GM19468 (cell line): ENCODE measurements around the gene CERS1.

Experiments used
- ATAC-seq: cut with Tn5 transposase; IDR thresholded peaks from one replicate; pipeline ENCODE4 v1.9.1; 2021; ENCODE audit warnings: mild to moderate bottlenecking, moderate library complexity, moderate number of reproducible peaks; ENCODE audit not compliant: unreplicated experiment; ENCODE audit errors: extremely low read depth

Gene CERS1

GRCh38 chr19:18860302-18860700 lies 35.7 kb downstream of the CERS1 start:
- no peak for ATAC-seq

DNA sequence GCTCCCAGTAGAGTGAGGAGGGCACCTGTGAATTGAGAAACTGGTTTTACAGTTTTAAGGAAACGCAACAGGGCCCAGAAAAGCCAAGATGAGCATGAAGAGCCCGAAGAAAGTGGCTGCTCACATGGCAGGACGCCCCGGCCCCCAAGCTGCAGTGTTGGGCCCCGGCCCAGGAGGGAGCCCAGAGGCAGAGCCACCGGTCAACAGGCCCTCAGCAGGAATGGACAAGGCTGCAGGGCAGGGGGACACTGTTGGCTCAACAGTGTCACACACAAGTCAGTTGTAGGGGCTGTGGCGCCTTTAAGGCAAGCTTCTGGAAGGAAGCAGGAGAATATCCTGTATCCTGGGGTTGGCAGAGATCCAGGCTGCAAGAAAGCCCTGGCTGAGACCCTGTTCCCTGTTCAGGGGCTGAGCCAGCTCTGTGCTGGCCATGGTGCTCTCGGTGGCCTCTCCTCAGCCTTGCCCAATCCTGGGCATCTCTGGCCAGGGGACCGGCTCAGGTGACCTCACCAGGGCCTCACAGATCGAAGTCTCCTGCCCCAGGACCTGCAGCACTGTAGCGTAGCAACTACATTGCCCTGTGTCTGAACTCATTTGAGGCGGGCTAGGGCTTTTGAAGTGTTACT lies 36.2 kb downstream of the CERS1 start:
- no peak for ATAC-seq

- ATAC-seq: no peak
Observed at GRCh38 chr19:18858906-18859646, 36.9 kb downstream of the CERS1 start.

- no peak for ATAC-seq
Observed at GRCh38 chr19:18857223-18857622, 38.7 kb downstream of the CERS1 start.

GRCh38 chr19:18856385-18857126 lies 39.4 kb downstream of the CERS1 start:
- no peak for ATAC-seq

GRCh38 chr19:18855647-18856384 lies 40.1 kb downstream of the CERS1 start:
- no peak for ATAC-seq

- no peak for ATAC-seq
Observed at GRCh38 chr19:18854982-18855381, 41.0 kb downstream of the CERS1 start.

GRCh38 chr19:18853755-18854427 lies 42.1 kb downstream of the CERS1 start:
- no peak for ATAC-seq

GRCh38 chr19:18852648-18853047 lies 43.3 kb downstream of the CERS1 start:
- no peak for ATAC-seq

DNA sequence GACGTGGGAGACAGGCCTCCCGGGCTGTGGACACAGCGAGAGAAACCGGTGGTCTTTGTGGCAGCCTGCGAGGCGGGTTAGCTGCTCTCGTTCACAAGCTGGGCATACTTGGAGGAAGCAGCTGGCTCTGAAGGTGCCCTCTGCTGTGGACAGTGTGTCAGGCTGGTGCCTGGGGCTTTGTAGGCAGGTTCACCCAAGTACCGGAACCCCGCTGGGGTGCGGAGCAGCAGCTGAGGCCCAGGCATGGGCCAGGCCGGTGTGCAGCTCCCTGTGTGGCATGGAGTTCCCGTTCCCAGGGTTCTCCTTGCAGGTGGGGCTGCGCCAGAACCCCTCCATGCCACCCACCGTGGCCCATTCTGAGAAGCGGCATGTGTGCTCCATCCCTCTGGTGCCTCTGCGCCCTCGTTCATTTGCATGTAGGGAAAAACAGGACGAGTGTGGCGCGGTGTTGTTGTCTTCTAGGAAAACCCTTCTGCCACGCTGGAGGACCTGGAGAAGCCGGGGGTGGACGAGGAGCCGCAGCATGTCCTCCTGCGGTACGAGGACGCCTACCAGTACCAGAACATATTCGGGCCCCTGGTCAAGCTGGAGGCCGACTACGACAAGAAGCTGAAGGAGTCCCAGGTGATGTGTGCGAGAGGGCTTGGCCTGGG lies 44.2 kb downstream of the CERS1 start:
- ATAC-seq: no peak

- ATAC-seq: no peak
Observed at GRCh38 chr19:18850471-18851375, 45.2 kb downstream of the CERS1 start.

DNA sequence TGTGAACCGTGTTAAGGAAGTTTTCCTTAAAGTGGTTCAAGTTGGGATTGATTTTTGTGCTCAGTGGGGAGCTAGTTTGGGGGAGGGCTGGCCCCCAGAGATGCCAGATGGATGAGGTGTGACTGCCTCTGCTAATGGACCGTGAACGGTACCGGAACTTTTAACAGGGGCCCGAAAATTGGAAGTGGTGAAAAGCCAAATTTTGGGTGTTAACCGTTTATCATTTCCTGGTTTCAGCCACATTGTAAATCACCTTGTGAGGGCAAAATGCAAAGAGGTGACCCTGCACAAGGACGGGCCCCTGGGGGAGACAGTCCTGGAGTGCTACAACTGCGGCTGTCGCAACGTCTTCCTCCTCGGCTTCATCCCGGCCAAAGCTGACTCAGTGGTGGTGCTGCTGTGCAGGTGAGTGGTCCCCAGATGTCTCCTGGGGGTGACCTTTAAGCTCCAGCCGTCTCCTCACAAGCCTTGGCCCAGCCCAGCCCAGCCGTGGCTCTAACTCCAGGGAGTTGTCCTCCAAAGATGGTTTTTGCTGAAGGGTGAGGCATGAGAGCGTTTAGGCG lies 46.0 kb downstream of the CERS1 start:
- ATAC-seq: no peak

DNA sequence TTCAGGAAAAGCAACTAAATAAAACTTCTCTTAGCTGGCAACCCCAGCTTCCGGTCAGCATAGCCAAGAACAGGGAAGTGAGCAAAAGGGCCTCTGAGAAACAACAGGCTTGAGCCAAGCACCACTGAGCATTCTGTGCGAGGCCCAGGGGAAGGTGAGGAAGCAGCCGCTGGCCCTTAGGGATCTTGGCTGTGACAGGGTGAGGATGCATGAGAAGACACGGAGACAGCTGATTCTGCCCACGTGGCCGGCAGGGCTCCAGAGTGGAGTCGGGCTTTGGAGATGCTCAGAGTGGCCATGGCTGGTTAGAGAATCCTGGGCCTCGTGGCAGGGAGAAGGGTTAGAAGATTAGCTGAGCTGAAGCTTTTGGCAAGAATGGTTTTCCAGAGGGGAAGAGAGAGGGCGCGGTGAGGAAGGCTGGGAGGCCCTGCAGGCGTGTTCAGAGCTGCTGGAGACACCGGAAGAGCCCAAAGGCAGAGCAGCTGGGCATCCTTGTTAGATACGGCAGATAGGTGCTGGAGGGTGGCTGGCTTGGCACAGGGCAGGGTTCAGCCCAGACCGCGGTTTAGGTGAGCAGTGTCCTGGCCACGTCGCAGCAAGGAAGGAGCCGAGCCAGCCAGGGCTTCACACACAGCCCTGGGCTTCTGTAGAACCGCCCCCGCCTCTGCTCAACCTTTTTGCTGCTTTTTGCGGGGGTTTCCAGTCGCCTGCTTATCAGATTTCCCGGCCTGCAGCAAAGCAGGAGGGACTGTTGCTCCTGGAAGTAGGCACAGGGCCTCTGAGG lies 46.9 kb downstream of the CERS1 start:
- ATAC-seq: no peak

- no peak for ATAC-seq
Observed at GRCh38 chr19:18847549-18848463, 48.2 kb downstream of the CERS1 start.

GRCh38 chr19:18846862-18847548 lies 49.0 kb downstream of the CERS1 start:
- ATAC-seq: no peak

DNA sequence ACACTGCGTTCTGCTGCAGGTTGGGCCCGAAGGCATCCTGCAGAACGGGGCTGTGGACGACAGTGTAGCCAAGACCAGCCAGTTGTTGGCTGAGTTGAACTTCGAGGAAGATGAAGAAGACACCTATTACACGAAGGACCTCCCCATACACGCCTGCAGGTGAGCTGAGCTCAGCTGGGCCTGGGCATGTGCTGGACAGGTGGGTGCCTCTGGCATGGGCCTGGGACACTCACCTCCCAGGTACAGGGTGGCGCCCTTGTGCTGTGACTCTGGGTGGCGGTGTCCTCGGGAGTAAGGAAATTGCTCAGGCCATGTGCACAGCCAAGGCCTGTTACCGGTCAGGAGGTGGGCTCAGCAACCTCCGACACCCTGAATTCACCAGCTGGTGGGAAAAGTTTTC lies 50.0 kb downstream of the CERS1 start:
- ATAC-seq: no peak
